Heart right ventricle (tissue), 16 donors: ENCODE data around the gene KRTAP9-3. TPM values are rescaled to one million over a fixed set of nuclear protein-coding genes. Genes with fewer than 3 reads are reported as not detected.
"Not testable (repeated sequence)": the region's sequence is repeated elsewhere in the genome, so short reads cannot be mapped to it uniquely, and the experiment has no call there.

Experiments
- ATAC-seq, 8 donors: fragments of 200-7000 bp; cut with Tn5 transposase; one replicate each; pipeline ENCODE4 v1.9.1; 2020; ENCODE audit warnings: mild to moderate bottlenecking in 8 of 8, moderate library complexity in 8 of 8, moderate number of reproducible peaks in 1 of 8
- DNase-seq, 2 donors: peaks; one replicate each; pipeline ENCODE4 v3.0.0-alpha.2; 2020
- H3K27ac ChIP-seq, 10 donors: fragments of 200-600 bp; sonication (generic) in 2 of 10; one replicate each; pipeline versions ENCODE4 v1.5.0 to v1.8.0; 2020 to 2022; ENCODE audit warnings: mild to moderate bottlenecking in 3 of 10
- H3K27me3 ChIP-seq, 7 donors: fragments of 200-600 bp; one replicate each; pipeline ENCODE4 v1.8.0; 2021 to 2022; ENCODE audit warnings: mild to moderate bottlenecking in 2 of 7
- H3K36me3 ChIP-seq, 9 donors: fragments of 200-600 bp; sonication (generic) in 1 of 9; one replicate each; pipeline versions ENCODE4 v1.5.0 to v1.8.0; 2020 to 2022; ENCODE audit warnings: mild to moderate bottlenecking in 2 of 9
- H3K4me1 ChIP-seq, 9 donors: fragments of 200-600 bp; sonication (generic) in 1 of 9; one replicate each; pipeline versions ENCODE4 v1.5.0 to v1.8.0; 2020 to 2022; ENCODE audit warnings: mild to moderate bottlenecking in 4 of 9
- H3K4me3 ChIP-seq, 10 donors: fragments of 200-600 bp; sonication (generic) in 2 of 10; one replicate each; pipeline versions ENCODE4 v1.5.0 to v1.8.0; 2020 to 2022; ENCODE audit warnings: mild to moderate bottlenecking in 7 of 10, moderate library complexity in 2 of 10
- H3K9me3 ChIP-seq, 11 donors: fragments of 200-600 bp in 10 of 11; sonication (generic) in 2 of 11; one replicate each; pipeline versions ENCODE4 v1.5.0 to v1.8.0; 2013 to 2022; ENCODE audit warnings: mild to moderate bottlenecking in 2 of 11, control low read depth in 1 of 11, moderate library complexity in 1 of 11
- WGBS, 2 donors: extraction: QIAGEN DNeasy Blood & Tissue Kit; methylation state at CpG; one replicate each; pipeline ENCODE4 v1.1.7; 2013; ENCODE audit warnings: inconsistent platforms in 1 of 2; 5-methylcytosine and 5-hydroxymethylcytosine counted together
- intact Hi-C, 10 donors: fragments of 100-400 bp; cut with DNase I; formaldehyde crosslinking; loops; one replicate each; pipeline versions ENCODE4 v1.11.1 to v1.14.2; 2022
- polyA plus RNA-seq, 2 donors: library from polyadenylated mRNA; stranded (reverse); fragments of 200-250 nt; gene quantifications; one replicate each; pipeline ENCODE4 v1.2.3, GENCODE V29; 2013
- total RNA-seq, 10 donors: library from RNA; stranded (reverse); fragmentation: NEBNext Ultra II Directional in 3 of 10; extraction: Animal tissue kit (Norgen Biotek cat#: 25700) in 3 of 10; gene quantifications; one replicate each; pipeline versions ENCODE4 v1.2.1 to v1.2.4, GENCODE V29; 2021 to 2023
- TF ChIP-seq, protein P1 (sequence below), 9 donors: fragments of 200-600 bp; sonication (generic) in 2 of 9; IDR thresholded peaks; one replicate each; pipeline versions ENCODE4 v1.5.0 to v1.8.0; 2021 to 2022; ENCODE audit warnings: antibody characterized with exemption in 9 of 9, mild to moderate bottlenecking in 5 of 9, moderate library complexity in 1 of 9
- donor health status: Arrhythmogenic right ventricular cardiomyopathy.
- donor health status: ischemic (EF 13 %, LVEDD 7.1; RV severe dilation, severe dysfunction).
- donor health status: healthy with polysubstance abuse.
- donor health status: DM: no; HTN: yes; CAD: no.
- donor health status: DM: no; HTN: no; CAD: no.
- donor health status: ischemic (EF 25% LVEDD 6.9; RV normal size, moderate dysfunction).
- donor health status: ischemic (EF 25% LVEDD 5.7; RV mildly dilated, moderate dysfunction).
- donor health status: healthy.
- donor health status: DM: yes; HTN: yes; CAD: no.
- donor health status: Ischemic cardiomyopathy.
- donor health status: ischemic (EF 35%, LVEDD 5.7; RV mildly dilated, moderate dysfunction).
- donor health status: nonischemic (EF 11% LVEDD 7.7; RV severe dilation, severe dysfunction).
- donor health status: DM: yes; HTN: yes; CAD: no.
- donor health status: PGD.
- donor health status: ischemic (EF 29% LVEDD 5.4; RV normal size, mild dysfunction).
- donor health status: nonischemic (EF 23%, LVEDD 6.1; RV moderate dilation, normal function).

The KRTAP9-3 gene
- total and polyA plus RNA-seq, 12 donors: not detected

DNA sequence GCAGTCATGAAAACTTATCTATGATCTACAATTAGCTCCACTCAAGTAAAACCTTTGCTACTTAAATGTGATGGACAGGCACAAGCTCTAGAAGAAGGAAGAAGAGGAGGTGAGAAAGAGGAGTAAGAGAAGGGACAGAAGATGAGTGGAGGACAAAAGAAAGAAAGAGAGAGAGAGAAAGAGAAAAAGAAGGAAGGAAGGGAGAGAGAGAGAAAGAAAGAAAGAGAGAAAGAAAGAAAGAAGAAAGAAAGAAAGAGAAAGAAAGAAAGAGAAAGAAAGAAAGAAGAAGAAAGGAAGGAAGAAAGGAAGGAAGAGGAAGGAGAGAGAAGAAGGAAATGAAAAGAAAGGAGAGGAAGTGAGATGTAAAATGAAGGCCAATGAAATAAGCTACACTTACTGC, 2.2 kb upstream of the KRTAP9-3 start:
- Histone ChIP-seq H3K4me1 (no peaks in the 10 kb centered on the region), H3K4me3 (no peak overlapping the region), H3K9me3 (no peaks in the 10 kb centered on the region), H3K36me3 (no peaks in the 10 kb centered on the region), H3K27ac (no peak overlapping the region), H3K27me3 (peaks cover 0 to 43% (median 30%) of the 10 kb centered on the region in 7 donors)
- ATAC-seq (no peak), DNase-seq (no peak)
- TF ChIP-seq, protein P1, sequence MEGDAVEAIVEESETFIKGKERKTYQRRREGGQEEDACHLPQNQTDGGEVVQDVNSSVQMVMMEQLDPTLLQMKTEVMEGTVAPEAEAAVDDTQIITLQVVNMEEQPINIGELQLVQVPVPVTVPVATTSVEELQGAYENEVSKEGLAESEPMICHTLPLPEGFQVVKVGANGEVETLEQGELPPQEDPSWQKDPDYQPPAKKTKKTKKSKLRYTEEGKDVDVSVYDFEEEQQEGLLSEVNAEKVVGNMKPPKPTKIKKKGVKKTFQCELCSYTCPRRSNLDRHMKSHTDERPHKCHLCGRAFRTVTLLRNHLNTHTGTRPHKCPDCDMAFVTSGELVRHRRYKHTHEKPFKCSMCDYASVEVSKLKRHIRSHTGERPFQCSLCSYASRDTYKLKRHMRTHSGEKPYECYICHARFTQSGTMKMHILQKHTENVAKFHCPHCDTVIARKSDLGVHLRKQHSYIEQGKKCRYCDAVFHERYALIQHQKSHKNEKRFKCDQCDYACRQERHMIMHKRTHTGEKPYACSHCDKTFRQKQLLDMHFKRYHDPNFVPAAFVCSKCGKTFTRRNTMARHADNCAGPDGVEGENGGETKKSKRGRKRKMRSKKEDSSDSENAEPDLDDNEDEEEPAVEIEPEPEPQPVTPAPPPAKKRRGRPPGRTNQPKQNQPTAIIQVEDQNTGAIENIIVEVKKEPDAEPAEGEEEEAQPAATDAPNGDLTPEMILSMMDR (IDR thresholded peaks at IDR 0.05): no peak
- intact Hi-C loops: loop anchor here in 1 of 10 donors (10.0 kb wide), 1 partner anchor 55 kb away; the partner anchor contains the start of gene KRTAP4-2

DNA sequence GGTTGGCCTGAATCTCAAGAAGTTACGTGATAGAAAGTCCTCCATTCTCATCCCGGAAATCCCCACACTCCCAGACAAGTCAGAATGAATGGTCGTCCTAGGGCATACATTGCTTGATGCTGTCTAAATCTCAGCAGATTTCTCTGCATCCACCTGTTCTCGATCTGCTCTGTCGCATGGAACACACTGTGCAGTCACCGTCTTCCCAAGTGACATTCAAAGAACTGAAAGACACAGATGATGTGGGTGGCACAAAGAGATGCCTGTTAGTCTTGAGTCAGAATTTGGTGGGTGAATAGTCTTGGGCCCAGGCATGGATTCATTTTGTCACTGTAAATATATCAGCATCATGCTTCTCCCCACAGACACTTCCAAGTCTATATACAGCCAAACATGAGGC, 518 bp upstream of the KRTAP9-3 start:
- H3K27ac ChIP-seq: no peak overlapping the region
- no peak overlapping the region for H3K4me3 ChIP-seq
- no peaks in the 10 kb centered on the region for H3K36me3 ChIP-seq
- TF ChIP-seq, protein P1 (IDR thresholded peaks at IDR 0.05): no peak
- 82 to 83% methylated on average over 6 of the region's 6 CpGs for WGBS, 2 donors
- ATAC-seq: no peak
- no peaks in the 10 kb centered on the region for H3K4me1 ChIP-seq
- no peak for DNase-seq
- peaks cover 0 to 43% (median 26%) of the 10 kb centered on the region in 7 donors for H3K27me3 ChIP-seq
- intact Hi-C loops: loop anchor here in 1 of 10 donors (10.0 kb wide), 1 partner anchor 57 kb away; the partner anchor contains the start of gene KRTAP4-2
- no peaks in the 10 kb centered on the region for H3K9me3 ChIP-seq

DNA sequence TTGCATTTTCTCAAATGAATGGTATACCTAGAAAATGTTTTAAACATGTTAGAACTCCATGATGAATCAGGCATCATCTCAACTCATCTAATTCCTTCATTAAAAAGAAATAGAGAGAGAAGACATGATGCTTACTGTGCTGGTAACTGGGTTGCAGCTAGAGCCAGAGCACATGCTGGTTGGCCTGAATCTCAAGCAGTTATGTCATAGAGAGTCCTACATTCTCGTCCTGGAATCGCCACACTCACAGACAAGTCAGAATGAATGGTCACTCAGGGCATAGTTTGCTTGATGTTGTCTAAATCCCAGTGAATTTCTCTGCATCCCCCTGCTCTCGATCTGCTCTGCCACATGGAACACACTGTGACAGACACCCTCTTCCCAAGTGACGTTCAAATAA, 4.9 kb downstream of the KRTAP9-3 start:
- intact Hi-C loops: loop anchor here in 1 of 10 donors (10.0 kb wide), 1 partner anchor 62 kb away; the partner anchor contains the start of gene KRTAP4-2
- ATAC-seq, H3K9me3 ChIP-seq, H3K4me3 ChIP-seq, H3K36me3 ChIP-seq, H3K4me1 ChIP-seq, H3K27ac ChIP-seq, DNase-seq: not testable (repeated sequence)
- WGBS, 2 donors: 62 to 67% methylated on average over 4 of the region's 4 CpGs
- H3K27me3 ChIP-seq: peaks cover 0 to 28% (median 16%) of the 10 kb centered on the region in 7 donors

DNA sequence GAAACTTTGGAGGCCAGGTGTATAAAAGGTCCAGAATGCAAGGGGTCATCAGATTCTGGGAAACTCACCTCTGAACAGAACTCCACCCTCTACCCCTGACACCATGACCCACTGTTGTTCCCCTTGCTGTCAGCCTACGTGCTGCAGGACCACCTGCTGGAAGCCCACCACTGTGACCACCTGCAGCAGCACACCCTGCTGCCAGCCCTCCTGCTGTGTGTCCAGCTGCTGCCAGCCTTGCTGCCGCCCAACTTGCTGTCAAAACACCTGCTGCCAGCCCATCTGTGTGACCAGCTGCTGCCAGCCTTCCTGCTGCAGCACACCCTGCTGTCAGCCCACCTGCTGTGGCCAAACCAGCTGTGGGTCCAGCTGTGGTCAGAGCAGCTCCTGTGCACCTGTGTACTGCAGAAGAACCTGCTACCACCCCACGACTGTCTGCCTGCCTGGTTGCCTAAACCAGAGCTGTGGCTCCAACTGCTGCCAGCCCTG, 5.7 kb downstream of the KRTAP9-3 start, which contains the start of gene KRTAP9-8:
Gene KRTAP9-8, plus strand, starts transcription at position 51 of the 489 bp plus-strand sequence. Its CDS starts 53 bp downstream, at position 104.
- ATAC-seq: not testable (repeated sequence)

DNA sequence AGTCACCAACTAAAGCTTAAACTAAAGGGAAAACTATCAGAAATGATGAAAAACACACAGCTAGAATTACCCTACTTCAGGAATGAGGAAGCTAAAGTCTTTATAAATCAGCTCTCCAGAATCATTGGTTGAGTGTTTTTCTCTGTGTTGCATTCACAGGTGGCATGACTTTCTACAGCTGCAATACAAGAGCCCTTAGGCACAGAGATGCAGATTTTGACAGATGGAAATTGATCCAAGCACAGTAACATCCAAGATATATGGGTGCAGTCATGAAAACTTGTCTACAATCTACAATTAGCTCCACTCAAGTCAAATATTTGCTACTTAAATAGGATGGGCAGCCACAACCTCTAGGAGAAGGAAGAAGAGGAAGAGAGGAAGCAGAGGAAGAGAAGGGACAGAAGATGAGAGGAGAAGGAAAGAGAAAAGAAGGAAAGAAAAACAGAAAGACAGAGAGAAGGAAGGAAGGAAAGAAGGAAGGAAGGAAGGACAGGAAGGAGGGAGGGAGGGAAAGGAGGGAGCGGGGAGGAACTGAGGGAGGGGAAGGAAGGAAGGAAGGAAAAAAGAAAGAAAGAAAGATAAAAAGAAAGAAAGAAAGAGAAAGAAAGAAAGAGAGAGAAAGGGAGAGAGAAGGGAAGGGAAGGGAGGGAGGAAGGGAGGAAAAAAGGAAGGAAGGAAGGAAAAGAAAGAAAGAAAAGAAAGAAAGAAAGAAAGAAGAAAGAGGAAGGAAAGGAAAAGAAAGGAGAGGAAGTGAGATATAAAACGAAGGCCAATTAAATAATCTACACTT, 14.9 kb downstream of the KRTAP9-3 start:
- H3K36me3 ChIP-seq, DNase-seq, ATAC-seq, H3K4me1 ChIP-seq, H3K4me3 ChIP-seq, H3K9me3 ChIP-seq, intact Hi-C loops, H3K27ac ChIP-seq: not testable (repeated sequence)
- 46 to 70% methylated on average over 2 of the region's 2 CpGs for WGBS, 2 donors
- peaks cover 0 to 25% (median 7%) of the 10 kb centered on the region in 7 donors for H3K27me3 ChIP-seq

More for the DNA sequence above, 5.7 kb downstream of the KRTAP9-3 start, which contains the start of gene KRTAP9-8:
- H3K9me3 ChIP-seq, H3K4me1 ChIP-seq, H3K27ac ChIP-seq, DNase-seq, H3K4me3 ChIP-seq, H3K36me3 ChIP-seq: not testable (repeated sequence)
- WGBS, 2 donors: 24 to 36% methylated on average over 3 of the region's 3 CpGs
- H3K27me3 ChIP-seq: peaks cover 0 to 30% (median 11%) of the 10 kb centered on the region in 7 donors
- intact Hi-C loops: loop anchor here in 1 of 10 donors (10.0 kb wide), 1 partner anchor 63 kb away; the partner anchor contains the start of gene KRTAP4-2

DNA sequence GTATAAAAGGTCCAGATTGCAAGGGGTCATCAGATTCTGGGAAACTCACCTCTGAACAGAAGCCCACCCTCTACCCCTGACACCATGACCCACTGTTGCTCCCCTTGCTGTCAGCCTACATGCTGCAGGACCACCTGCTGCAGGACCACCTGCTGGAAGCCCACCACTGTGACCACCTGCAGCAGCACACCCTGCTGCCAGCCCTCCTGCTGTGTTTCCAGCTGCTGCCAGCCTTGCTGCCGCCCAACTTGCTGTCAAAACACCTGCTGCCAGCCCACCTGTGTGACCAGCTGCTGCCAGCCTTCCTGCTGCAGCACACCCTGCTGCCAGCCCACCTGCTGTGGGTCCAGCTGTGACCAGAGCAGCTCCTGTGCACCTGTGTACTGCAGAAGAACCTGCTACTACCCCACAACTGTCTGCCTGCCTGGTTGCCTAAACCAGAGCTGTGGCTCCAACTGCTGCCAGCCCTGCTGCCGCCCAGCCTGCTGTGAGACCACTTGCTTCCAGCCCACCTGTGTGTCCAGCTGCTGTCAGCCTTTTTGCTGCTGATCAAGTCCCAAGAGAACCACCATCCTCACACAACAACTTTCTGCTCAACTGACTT, 17.5 kb downstream of the KRTAP9-3 start, which contains the start of gene KRTAP9-4:
Gene KRTAP9-4, plus strand, starts transcription at position 51 of the 604 bp plus-strand sequence. Its CDS starts 34 bp downstream, at position 85.
- ATAC-seq, H3K4me3 ChIP-seq, H3K4me1 ChIP-seq, H3K9me3 ChIP-seq, DNase-seq, H3K27ac ChIP-seq, H3K36me3 ChIP-seq, intact Hi-C loops: not testable (repeated sequence)
- 51 to 54% methylated on average over 2 of the region's 2 CpGs for WGBS, 2 donors
- peaks cover 0 to 33% (median 14%) of the 10 kb centered on the region in 7 donors for H3K27me3 ChIP-seq
